AG20443 (cell line): ENCODE data around the gene TMEM214.

ENCODE experiments used
- DNase-seq: peaks from one replicate; pipeline ENCODE4 v3.0.0; 2012; ENCODE audit warnings: low spot score, mixed read lengths

Gene TMEM214

GRCh38 chr2:27009716-27010115 is 23.0 kb upstream of the TMEM214 start:
- DNase-seq: no peak

GRCh38 chr2:27010139-27010538 is 22.6 kb upstream of the TMEM214 start:
- DNase-seq: no peak

GRCh38 chr2:27013738-27014137 is 19.0 kb upstream of the TMEM214 start:
- no peak for DNase-seq

GRCh38 chr2:27014771-27015433 is 17.9 kb upstream of the TMEM214 start:
- DNase-seq: no peak

- DNase-seq: peak; percentile 78
Measured at GRCh38 chr2:27016801-27017325, 15.9 kb upstream of the TMEM214 start.

GRCh38 chr2:27018142-27018541 is 14.6 kb upstream of the TMEM214 start:
- DNase-seq: no peak

GRCh38 chr2:27019459-27019858 is 13.3 kb upstream of the TMEM214 start:
- DNase-seq: no peak

- no peak for DNase-seq
Measured at GRCh38 chr2:27019931-27020855, 12.6 kb upstream of the TMEM214 start.

- peak; percentile 56 for DNase-seq
Measured at GRCh38 chr2:27021253-27022049, 11.3 kb upstream of the TMEM214 start.

- no peak for DNase-seq
Measured at GRCh38 chr2:27023740-27024139, 9.0 kb upstream of the TMEM214 start.

GRCh38 chr2:27024188-27024587 is 8.6 kb upstream of the TMEM214 start:
- DNase-seq: no peak

GRCh38 chr2:27024812-27025211 is 8.0 kb upstream of the TMEM214 start:
- DNase-seq: no peak

- no peak for DNase-seq
Measured at GRCh38 chr2:27025281-27025800, 7.4 kb upstream of the TMEM214 start.

- DNase-seq: no peak
Measured at GRCh38 chr2:27025861-27026851, 6.6 kb upstream of the TMEM214 start.

GRCh38 chr2:27027211-27027651 is 5.5 kb upstream of the TMEM214 start:
- DNase-seq: no peak

GRCh38 chr2:27029051-27029450 is 3.7 kb upstream of the TMEM214 start:
- DNase-seq: no peak

- DNase-seq: no peak
Measured at GRCh38 chr2:27033253-27033852, 588 bp downstream of the TMEM214 start.

GRCh38 chr2:27038012-27038411 is 5.2 kb downstream of the TMEM214 start:
- DNase-seq: no peak

- DNase-seq: no peak
Measured at GRCh38 chr2:27038631-27039339, 6.0 kb downstream of the TMEM214 start.

- no peak for DNase-seq
Measured at GRCh38 chr2:27039426-27039825, 6.7 kb downstream of the TMEM214 start.
